ELF-1 (cell line): ENCODE results near the gene MRTFA.
"Not testable (repeated sequence)": the region's sequence is repeated elsewhere in the genome, so short reads cannot be mapped to it uniquely, and the experiment has no call there.

Source experiments
- DNase-seq: peaks from one replicate; pipeline ENCODE4 v3.0.0-alpha.2; 2016; ENCODE audit warnings: low read depth, low spot score

The MRTFA gene

DNA sequence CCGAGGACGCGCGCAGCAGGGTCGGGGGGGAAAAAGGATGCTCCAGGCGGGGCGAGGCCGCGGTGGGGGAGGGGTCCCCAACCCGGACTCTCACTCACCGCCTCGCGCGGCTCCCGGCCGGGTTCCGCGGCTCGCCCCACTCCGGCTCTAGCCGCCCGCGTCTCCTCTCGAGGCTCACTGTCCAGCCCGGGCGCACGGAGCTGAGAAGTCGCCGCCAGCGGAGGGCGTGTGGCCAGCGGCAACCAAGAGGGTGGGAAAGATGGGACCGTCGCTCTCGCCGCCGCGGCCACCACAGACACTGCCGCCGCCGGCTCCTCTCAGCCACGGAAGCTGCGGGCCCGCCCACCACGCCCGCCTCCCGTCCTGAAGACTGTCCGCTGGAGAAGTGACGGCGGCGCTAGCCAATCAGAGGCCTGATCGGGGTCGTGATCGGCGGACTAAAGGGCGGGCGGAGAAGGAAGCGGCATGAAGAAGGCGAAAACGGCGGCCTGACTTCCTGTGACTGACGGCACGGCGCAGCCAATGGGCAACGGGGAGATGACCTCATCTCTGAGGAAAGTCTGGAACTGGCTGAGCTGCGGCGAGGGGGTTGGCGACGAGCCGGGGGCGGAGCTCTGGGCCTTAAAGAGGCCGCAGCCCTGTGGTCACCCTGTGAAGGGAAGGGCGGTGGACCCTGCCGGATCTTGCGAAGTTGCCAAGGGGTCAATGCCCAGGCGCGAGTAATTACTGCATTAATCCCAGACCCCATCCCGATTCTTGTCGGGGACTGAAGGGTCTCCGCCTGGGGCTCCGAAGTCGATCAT lies at the start of gene MRTFA:
TSS of gene MRTFA (minus strand) at position 340 of the 803 bp plus-strand sequence.
- DNase-seq, result peak; percentile 100

DNA sequence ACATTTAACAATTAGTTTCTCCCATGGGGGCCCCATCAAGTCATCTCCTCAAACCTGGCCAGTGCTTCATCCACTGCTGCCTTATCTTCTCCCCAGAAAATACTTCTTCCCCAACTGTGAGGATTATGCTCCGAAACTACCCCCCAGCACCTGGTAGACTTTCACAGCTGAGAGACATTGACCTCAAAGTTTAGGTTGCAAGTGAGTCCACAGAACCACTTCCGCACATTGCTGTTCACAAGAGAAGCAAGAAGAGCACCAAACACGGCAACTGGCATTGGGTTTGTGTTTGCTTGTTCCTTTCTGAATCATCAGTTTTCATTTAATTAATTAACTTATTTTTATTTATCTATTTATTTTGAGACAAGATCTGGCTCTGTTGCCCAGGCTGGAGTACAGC lies 48.9 kb upstream of the MRTFA start:
- no peak for DNase-seq

DNA sequence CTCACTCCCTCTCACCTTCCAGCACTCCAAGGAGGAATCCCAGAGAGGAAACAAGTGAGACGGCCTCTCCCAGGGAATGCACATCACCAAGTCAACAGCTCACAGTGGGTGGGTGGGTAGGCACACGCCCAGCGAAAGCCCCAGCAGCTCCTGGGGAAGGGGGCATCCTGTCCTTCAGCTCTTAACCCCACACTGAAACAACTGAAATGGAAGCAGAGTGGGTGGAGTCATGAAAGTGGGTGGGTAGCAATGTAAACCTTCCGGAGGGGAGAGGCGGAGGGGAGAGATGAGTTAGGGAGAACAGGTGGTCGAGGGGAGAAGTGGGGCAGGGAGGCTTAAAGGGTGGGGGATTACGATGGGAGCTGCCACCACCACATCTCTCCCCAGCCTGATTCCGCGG lies 48.2 kb upstream of the MRTFA start:
- DNase-seq, result peak; percentile 74

DNA sequence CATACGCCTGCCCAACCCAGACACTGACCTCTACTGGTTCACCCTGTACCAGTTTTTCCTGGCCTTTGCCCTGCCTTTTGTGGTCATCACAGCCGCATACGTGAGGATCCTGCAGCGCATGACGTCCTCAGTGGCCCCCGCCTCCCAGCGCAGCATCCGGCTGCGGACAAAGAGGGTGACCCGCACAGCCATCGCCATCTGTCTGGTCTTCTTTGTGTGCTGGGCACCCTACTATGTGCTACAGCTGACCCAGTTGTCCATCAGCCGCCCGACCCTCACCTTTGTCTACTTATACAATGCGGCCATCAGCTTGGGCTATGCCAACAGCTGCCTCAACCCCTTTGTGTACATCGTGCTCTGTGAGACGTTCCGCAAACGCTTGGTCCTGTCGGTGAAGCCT lies 44.9 kb upstream of the MRTFA start:
- no peak for DNase-seq

DNA sequence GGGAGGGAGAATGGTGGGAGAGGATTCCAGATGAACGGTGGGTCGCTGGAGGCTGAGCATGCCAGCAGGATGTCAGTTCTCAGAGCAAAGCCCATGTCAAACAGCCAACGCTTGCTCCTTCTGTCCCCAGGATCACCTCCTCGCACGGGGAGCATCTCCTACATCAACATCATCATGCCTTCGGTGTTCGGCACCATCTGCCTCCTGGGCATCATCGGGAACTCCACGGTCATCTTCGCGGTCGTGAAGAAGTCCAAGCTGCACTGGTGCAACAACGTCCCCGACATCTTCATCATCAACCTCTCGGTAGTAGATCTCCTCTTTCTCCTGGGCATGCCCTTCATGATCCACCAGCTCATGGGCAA lies 44.3 kb upstream of the MRTFA start:
- no peak for DNase-seq

DNA sequence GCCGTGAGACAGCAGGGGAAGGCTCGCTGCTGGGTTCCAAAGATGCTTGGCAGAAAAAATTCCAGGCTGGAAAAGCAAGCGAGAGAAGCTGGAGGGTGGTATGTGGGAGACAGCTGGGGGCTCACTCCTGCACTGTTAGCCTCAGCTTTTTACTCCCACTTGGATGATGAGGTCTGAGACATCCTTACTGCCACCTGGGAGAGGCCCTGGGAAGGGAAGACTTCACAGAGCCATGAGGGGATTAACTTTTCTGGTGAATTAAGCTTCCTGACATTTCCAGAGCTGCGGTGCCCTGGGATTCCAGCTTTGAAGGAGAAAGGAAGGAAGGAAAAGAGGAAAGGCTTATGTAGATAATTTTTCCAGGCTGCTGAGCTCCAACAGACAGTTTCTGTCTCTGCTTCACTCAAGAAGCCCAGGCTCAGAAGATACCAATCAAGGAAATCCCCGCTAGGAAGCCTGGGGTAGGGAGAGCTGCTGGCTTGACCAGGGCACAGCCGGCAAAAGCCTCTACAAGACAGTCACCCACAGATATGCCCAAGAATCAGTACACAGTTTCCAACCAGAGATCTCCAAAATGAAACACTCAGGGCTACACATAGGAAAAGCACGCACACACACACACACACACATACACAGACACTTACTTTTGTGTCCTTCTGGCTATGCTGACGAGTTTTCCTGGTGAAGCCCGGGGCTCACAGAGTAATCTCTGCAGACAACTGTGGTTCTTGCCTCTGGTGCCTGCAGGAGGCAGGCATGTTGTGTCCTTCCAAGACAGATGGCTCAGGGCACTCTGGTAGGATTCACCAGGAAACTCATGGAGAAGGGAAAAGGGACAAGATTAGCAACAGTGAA lies 43.7 kb upstream of the MRTFA start:
- DNase-seq, result peak; percentile 79

DNA sequence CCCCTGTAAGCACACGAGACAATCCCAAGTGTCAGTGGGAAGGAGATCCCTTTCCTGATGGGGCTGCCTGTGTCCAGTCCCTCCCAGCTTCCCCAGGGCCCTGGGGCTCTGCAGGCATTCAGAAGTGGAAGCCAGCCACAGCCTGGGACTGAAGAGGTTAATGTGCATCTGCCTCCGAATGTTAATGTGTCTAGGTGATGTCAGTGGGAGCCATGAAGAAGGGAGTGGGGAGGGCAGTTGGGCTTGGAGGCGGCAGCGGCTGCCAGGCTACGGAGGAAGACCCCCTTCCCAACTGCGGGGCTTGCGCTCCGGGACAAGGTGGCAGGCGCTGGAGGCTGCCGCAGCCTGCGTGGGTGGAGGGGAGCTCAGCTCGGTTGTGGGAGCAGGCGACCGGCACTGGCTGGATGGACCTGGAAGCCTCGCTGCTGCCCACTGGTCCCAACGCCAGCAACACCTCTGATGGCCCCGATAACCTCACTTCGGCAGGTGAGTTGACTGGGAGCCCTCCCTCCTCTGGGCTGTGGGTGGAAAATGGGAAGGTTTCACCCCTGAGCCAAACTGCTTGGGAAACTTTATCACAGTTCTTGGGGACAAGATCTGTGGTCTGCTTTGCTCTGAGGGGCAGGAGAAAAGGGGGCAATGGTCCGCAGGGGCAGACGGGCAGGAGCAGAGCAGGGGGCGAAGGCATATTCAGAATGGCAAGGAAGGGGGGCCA lies 42.9 kb upstream of the MRTFA start, which contains the start of gene MCHR1:
TSS of gene MCHR1 (plus strand) at position 236 of the 715 bp plus-strand sequence. CDS start at position 405, 169 bp downstream.
- peak; percentile 66 for DNase-seq

DNA sequence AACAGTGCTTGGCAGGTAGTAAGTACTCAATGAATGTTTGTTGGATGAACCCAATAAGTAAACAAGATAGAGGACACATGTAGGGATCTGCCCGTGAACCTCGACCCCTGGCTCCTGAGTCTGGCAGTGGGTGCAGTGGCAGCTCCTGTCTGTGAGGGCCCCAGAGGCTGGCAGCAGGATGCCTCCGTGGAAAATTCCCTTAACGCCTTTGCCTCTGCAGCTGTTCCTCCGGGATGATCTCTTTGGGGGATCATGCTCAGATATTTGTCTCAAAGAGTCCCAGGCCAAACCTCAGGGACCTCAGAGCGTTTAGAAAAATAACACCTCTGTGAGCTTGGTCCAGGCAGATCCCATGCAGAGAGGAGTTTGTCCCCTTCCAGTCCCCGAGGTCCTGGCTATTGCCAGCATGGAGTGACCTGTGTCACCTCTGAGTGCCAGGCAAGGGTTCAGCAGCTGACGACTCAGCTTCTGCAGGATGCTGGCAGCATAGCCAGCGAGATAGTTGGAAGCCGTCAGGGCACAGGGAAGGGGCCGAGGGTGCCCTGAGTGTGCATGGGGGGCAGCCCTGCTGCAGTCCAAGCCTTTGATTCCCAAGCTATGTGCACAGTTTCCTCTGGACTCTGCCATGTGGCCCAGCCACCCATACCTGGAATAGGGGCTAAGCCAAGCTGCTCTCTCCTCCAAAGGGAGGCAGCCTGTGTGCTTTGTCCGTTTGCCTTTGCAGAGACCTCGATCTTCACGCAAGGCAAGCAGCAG lies 42.2 kb upstream of the MRTFA start:
- no peak for DNase-seq

DNA sequence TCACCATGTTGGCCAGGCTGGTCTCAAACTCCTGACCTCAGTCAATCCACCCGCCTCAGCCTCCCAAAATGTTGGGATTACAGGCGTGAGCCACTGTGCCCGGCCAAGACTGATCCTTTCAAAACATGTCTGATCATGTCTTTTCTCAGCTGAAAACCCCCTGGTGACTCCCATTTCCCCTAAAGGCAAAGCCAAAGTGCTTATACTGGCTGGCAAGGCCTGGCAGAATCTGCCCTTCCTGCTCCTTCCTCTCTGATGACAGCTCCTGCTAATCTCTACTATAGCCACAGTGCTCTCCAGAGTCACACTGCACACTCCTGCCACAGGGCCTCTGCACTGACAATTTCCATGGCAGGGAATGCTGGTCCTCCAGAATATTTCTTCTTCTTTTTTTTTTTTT lies 40.1 kb upstream of the MRTFA start:
- no peak for DNase-seq

DNA sequence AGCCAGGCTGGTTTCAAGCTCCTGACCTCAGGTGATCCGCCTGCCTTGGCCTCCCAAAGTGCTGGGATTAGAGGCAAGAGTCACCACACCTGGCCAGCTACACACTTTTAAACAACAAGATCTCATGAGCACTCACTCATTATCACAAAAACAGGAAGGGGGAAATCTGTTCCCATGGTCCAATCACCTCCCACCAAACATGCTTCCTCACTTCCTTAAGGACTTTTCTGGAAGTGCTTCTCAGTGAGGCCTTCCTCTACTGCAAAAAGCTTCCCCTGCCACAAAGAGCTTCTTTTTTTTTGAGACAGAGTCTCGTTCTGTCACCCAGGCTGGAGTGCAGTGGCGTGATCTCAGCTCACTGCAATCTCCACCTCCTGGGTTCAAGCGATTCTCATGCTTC lies 39.6 kb upstream of the MRTFA start:
- DNase-seq, result not testable (repeated sequence)

DNA sequence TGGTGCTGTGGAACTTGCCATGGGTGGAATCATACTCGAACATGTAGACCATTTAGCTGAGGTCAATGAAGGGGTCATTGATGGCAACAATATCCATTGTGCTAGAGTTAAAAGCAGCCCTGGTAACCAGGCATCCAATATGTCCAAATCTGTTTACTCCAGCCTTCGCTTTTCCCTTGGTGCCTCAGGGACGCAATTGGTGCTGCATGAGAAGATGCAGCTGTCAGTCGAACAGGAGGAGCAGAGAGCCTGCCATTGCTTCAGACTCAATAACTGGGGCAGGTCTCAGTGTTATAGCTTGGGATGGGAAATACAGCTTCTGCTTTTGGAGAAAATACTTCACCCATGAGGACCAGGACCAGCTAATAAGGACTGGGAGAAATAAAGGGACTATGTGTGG lies 37.8 kb upstream of the MRTFA start:
- DNase-seq, result no peak

DNA sequence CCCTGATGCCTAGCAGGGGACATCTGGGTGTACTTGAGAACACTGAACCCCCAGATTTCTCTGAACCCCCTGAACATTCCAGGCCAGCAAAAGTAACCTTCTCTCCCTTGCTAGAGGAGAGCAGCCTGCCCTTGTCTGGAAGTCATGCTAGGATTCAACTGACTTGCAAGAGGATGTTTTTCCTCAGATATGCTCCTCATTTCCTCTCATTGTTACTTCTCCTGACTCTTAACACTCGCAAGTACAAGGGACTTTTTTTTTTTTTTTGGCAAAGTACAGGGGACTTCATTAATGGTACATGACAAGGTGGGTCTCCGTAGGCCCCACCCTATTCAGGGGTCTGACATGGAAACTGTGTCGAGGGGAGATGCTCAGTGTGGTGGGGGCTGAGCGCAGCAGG lies 36.5 kb upstream of the MRTFA start:
- no peak for DNase-seq

DNA sequence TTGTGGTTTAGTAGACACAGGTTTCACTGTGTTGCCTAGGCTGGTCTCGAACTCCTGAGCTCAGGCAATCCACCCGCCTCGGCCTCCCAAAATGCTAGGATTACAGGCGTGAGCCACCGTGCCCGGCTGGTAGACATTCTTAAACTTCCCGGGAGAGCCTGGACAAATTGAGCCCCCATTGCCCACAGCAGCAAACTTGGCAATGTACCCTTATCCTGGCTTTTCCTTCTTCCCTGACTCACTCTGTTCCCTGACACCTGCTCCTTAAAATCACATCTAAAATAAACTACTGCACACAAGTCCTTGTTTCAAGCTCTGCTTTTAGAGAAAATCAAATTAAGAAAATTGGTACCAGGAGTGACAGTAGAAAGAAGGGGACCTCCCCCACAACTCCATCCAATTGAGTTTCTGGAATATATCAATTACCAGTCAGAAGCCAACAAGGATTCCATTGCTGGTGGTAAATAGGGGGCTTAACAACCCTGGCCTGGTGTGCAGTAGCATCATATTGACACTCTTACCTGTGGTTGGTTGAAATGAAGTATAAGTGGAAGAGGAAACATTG lies 35.4 kb upstream of the MRTFA start:
- DNase-seq, result no peak

DNA sequence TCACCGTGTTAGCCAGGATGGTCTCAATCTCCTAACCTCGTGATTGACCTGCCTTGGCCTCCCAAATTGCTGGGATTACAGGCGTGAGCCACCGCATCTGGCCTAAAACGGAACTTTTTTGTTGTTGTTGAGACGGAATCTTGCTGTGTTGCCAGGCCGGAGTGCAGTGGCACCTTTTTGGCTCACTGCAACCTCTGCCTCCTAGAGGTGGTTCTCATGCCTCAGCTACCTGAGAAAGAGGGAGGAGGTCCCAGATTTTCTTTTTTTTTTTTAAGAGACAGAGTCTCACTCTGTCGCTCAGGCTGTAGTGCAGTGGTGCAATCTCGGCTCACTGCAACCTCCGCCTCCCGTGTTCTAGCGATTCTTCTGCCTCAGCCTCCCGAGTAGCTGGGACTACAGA lies 34.9 kb upstream of the MRTFA start:
- DNase-seq, result peak; percentile 24

DNA sequence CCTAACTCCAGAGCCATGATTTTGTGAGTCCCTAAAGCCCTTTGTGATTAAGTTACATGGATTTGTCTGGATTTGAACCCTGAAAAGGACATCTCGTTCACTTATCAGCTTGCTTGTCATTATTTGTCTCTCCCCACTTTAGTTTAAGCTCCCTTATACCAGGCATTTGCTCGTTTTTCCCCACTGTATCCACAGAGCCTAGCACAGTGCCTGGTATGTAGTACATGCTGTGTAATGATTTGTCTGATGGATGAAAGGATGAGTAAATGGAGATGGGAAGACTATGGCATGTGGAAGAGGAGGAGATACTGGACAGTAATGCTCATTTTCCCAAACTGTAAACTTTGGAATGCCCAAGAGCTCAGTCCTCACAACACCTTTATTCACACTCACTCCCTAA lies 33.5 kb upstream of the MRTFA start:
- DNase-seq, result no peak

DNA sequence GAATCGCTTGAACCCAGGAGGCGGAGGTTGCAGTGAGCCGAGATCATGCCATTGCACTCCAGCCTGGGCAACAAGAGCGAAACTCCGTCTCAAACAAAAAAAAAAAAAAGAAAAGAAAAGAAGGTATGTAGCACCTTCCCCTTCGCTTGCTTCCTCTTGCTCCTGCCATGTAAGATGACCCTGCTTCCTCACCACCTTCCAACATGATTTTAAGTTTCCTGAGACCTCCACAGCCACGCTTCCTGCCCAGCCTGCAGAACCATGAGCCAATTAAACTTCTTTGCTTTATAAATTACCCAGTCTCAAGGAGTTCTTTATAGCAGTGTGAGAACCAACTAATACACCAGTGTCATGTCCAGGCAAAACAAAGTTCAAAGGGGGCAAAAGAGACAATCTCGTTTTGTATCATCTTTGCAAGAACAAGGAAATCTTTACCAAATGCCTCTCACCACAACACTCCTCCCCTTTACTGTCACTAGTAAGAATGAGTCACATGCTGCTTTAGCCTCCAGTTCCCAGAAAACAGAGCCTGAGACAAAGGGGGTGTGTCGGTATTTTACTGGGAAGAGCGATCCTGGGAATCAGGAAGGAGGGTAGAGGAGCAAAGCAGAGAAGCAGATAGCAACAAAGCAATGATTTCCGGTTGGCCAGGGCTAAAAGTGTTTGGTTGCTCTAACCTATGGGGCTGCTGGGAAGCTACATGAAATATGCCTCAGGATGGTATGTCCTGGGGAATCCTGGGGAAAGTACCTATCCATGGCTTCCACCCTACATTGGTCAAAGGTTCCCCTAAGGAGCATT lies 32.3 kb upstream of the MRTFA start:
- DNase-seq, result peak; percentile 84

DNA sequence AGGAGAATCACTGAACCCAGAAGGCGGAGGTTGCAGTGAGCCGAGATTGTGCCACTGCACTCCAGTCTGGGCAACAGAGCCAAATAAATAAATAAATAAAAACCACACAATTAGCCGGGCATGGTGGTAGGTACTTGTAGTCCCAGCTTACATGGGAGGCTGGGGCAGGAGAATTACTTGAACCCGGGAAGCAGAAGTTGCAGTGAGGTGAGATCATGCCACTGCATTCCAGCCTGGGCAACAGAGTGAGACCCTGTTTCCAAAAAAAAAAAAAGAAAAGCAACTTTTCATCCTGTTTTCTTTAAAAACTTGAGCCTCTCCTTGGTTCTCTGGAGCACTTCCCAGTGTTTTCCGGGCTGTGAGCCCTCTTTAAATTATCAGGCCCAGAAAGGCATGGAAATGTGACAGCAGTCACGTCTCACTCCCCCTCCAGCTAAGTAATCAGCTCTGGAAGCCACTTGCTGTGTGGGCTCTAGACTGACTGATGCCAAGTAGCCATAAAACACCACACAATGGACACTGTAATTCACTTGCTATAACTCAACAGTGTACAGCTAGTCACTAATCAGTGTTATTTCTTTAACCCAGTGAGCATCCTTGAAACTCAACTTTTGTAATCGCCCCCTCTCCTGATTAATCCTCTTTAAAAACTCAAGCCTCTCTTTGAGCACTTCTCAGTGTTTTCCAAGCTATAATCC lies 29.8 kb upstream of the MRTFA start:
- DNase-seq, result no peak

DNA sequence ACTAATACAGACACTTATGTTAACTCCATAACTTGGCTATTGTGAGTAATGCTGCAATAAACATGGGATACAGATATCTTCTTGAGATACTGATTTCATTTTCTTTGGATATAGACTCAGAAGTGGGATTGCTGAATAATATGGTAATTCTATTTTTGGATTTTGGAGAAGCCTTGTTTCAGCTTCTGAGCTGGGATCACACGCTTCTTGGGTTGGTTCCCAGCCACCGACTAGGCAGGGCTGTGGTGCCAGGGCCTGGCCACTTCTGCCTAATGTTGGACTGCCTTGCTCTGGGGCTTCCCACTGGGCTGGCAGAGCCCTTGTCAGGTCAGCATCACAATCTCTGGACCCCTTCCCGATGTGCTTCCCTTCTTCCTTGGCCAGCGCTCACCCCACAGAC lies 28.8 kb upstream of the MRTFA start:
- no peak for DNase-seq

DNA sequence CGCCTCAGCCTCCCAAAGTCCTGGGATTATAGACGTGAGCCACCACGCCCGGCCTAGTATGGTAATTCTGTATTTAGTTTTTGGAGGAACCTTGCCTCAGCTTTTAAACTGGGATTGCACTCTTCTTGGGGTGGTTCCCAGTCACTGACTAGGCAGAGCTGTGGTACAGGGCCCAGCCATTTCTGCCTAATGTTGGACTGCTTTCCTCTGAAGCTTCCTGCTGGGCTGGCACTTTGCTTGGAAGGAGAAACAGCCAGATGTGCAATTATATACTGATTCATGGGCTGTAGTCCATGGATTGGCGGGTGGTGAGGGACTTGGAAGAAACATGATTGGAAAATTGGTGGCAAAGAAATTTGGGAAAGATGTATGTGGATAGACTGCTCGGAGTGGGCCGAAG lies 25.2 kb upstream of the MRTFA start:
- no peak for DNase-seq

DNA sequence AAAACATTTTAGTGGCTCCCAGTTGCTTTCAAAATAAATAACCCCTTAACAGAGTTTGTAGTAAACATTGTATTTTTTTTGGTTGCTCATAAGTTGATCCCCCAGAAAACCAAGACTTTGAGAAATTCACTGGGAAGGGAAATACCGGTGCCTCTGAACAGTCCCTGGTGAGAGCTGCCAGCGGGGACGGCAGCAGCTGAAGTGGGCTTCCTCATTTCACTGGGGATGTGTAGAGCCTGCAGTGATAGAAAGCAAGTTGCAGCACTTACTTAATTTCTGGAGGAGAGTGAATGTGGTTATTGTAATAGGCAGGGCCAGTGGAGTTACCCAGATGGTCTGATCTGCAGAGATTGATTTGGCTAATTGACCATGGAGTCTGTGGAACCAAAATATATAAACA lies 24.2 kb upstream of the MRTFA start:
- DNase-seq, result no peak
